GM19035 (cell line): Measurements from ENCODE around the gene LMNB1.
A peak's percentile ranks its signal among the peaks of the same experiment; 100 is the strongest.
"Not testable (repeated sequence)": the region's sequence is repeated elsewhere in the genome, so short reads cannot be mapped to it uniquely, and the experiment has no call there.

Experiments
- ATAC-seq: cut with Tn5 transposase; IDR thresholded peaks from one replicate; pipeline ENCODE4 v1.9.1; 2021; ENCODE audit not compliant: unreplicated experiment

LMNB1 gene

GRCh38 chr5:126853541-126854307 lies 76.8 kb downstream of the LMNB1 start:
- ATAC-seq = not testable (repeated sequence)

GRCh38 chr5:126854526-126855110 lies 77.7 kb downstream of the LMNB1 start:
- no peak for ATAC-seq

GRCh38 chr5:126855266-126855665 lies 78.3 kb downstream of the LMNB1 start:
- ATAC-seq = no peak

- no peak for ATAC-seq
Measured at GRCh38 chr5:126857472-126858410, 80.8 kb downstream of the LMNB1 start.

GRCh38 chr5:126858441-126858840 lies 81.5 kb downstream of the LMNB1 start:
- no peak for ATAC-seq

- ATAC-seq = no peak
Measured at GRCh38 chr5:126863402-126863801, 86.5 kb downstream of the LMNB1 start.

- ATAC-seq = no peak
Measured at GRCh38 chr5:126864042-126864688, 87.2 kb downstream of the LMNB1 start.

GRCh38 chr5:126865299-126865698 lies 88.4 kb downstream of the LMNB1 start:
- no peak for ATAC-seq

GRCh38 chr5:126866851-126867636 lies 90.1 kb downstream of the LMNB1 start:
- ATAC-seq = no peak

GRCh38 chr5:126868338-126869004 lies 91.5 kb downstream of the LMNB1 start:
- ATAC-seq = no peak

- peak; percentile 76 for ATAC-seq
Measured at GRCh38 chr5:126869005-126869451, 92.1 kb downstream of the LMNB1 start.

GRCh38 chr5:126871441-126871840 lies 94.5 kb downstream of the LMNB1 start:
- ATAC-seq = no peak

- ATAC-seq = no peak
Measured at GRCh38 chr5:126872561-126873354, 95.8 kb downstream of the LMNB1 start.

- no peak for ATAC-seq
Measured at GRCh38 chr5:126875303-126875785, 98.4 kb downstream of the LMNB1 start.

GRCh38 chr5:126877602-126878001 lies 100.7 kb downstream of the LMNB1 start:
- ATAC-seq = no peak

- ATAC-seq = no peak
Measured at GRCh38 chr5:126878085-126878484, 101.1 kb downstream of the LMNB1 start.

GRCh38 chr5:126878634-126879033 lies 101.7 kb downstream of the LMNB1 start:
- ATAC-seq = no peak

- ATAC-seq = no peak
Measured at GRCh38 chr5:126881821-126882600, 105.1 kb downstream of the LMNB1 start.
